HEK293T (cell line): Measurements from ENCODE around the gene GNB1L.

Experiments
- ARNT ChIP-seq: fragments of 450-650 bp; IDR thresholded peaks from 2 replicates; pipeline ENCODE4 v1.6.1; 2017; ENCODE audit warnings: mild to moderate bottlenecking
- CTBP1 ChIP-seq: fragments of 450-650 bp; IDR thresholded peaks from 2 replicates; pipeline ENCODE4 v1.6.1; 2016; ENCODE audit warnings: borderline replicate concordance
- ELF4 ChIP-seq: fragments of 450-650 bp; IDR thresholded peaks from 2 replicates; pipeline ENCODE4 v1.6.1; 2017; ENCODE audit warnings: antibody characterized with exemption
- SP1 ChIP-seq: fragments of 450-650 bp; IDR thresholded peaks from 2 replicates; pipeline ENCODE4 v1.6.1; 2017
- SUZ12 ChIP-seq: fragments of 450-650 bp; IDR thresholded peaks from 2 replicates; pipeline ENCODE4 v1.6.1; 2016; ENCODE audit warnings: mild to moderate bottlenecking
- TARDBP ChIP-seq: fragments of 450-650 bp; IDR thresholded peaks from 2 replicates; pipeline ENCODE4 v1.6.1; 2016
- TF ChIP-seq, protein P1 (sequence below): fragments of 450-650 bp; IDR thresholded peaks from 2 replicates; pipeline ENCODE4 v1.6.1; 2016

DNA sequence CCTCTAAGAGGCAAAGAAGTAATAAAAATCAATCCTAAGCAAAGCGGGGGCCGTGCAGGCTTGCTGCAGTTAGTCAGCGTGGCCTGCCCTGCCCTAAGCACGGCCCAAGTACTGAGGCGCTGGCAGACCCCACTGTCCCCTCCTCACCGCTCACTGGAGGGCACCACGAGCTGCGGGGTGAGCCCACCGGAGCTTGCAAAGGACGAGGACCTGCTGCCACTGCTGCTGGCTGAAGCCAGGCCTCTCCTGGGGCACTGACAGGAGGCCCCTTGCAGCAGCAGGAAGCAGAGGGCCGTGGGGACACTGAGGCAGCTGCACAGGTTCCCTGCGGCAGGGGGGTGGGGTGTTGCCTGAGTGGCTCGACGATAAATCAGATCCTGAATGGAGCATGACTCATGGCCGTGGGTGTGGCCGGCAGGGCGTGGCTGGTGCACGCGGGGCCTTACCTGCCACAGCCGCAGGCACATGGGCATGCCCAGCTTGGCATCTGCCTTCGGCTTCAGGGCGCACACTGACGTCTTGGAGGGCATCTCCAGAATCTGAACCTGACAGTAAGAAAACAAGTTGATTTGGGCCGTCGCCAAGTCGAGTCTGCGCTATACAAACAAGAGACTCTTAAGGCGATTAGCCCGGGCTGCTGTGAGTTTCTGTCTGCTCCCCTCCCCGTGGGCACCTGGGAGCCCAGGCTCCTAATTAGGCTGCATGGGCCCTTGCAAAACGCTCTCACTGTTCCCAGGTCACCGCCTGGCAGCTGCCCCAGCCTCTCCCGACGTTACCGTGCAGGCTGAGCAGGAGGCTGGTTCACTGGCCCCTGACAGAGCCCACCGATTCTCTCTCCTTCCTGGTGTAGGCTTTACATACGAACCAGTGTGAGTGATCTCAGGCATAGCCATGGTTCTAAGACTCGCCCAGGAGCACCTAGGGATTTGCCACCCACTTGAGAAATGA lies 48.2 kb downstream of the GNB1L start:
- no peak for TF ChIP-seq CTBP1
- no peak for TF ChIP-seq ARNT
- no peak for TF ChIP-seq SUZ12
- TF ChIP-seq, protein P1, sequence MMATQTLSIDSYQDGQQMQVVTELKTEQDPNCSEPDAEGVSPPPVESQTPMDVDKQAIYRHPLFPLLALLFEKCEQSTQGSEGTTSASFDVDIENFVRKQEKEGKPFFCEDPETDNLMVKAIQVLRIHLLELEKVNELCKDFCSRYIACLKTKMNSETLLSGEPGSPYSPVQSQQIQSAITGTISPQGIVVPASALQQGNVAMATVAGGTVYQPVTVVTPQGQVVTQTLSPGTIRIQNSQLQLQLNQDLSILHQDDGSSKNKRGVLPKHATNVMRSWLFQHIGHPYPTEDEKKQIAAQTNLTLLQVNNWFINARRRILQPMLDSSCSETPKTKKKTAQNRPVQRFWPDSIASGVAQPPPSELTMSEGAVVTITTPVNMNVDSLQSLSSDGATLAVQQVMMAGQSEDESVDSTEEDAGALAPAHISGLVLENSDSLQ: no peak; the same call in 1 of the 2 replicates
- no peak for TF ChIP-seq ELF4
- no peak for TF ChIP-seq SP1
- no peak for TF ChIP-seq TARDBP
